ENCODE results near the gene NEK7.

DNA sequence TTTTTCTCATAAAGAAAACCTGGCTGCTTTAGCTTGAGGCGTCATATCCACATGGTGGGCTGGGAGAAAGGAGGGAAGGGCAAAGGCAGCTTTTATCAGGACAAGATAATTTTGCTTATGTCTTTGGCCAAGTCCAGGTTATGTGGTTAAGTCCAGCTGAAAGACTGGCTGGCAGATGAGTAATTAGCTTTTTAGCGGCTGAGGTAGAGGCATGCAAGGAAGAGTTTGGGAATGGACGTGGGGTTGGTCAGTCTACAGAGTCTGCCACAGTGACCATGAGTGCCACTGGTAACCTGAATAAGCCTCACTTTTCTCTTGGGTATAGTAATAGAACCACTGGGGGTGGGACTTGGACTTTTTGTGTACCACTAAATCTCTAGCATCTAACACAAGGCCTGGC lies 39.8 kb downstream of the NEK7 start:
- no peak for TF ChIP-seq POLR2A (IDR thresholded peaks at IDR 0.05)
- TF ChIP-seq, protein P1, sequence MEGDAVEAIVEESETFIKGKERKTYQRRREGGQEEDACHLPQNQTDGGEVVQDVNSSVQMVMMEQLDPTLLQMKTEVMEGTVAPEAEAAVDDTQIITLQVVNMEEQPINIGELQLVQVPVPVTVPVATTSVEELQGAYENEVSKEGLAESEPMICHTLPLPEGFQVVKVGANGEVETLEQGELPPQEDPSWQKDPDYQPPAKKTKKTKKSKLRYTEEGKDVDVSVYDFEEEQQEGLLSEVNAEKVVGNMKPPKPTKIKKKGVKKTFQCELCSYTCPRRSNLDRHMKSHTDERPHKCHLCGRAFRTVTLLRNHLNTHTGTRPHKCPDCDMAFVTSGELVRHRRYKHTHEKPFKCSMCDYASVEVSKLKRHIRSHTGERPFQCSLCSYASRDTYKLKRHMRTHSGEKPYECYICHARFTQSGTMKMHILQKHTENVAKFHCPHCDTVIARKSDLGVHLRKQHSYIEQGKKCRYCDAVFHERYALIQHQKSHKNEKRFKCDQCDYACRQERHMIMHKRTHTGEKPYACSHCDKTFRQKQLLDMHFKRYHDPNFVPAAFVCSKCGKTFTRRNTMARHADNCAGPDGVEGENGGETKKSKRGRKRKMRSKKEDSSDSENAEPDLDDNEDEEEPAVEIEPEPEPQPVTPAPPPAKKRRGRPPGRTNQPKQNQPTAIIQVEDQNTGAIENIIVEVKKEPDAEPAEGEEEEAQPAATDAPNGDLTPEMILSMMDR (IDR thresholded peaks at IDR 0.05): no peak

Data from tibial nerve (tissue), 3 donors.